H1 (cell line): ENCODE measurements around the gene DPM3. TPM values are rescaled to one million over a fixed set of nuclear protein-coding genes. Genes with fewer than 3 reads are reported as not detected.

Experiments
- ATF3 ChIP-seq: IDR thresholded peaks from 2 replicates; pipeline ENCODE4 v1.6.1; 2011; ENCODE audit warnings: low read depth, mild to moderate bottlenecking, low read length; ENCODE audit not compliant: insufficient read depth
- KDM4A ChIP-seq: IDR thresholded peaks from one replicate; pipeline ENCODE4 v1.7.1; 2012; ENCODE audit warnings: low read depth, mild to moderate bottlenecking, moderate library complexity, low read length, inconsistent platforms; ENCODE audit not compliant: severe bottlenecking
- NRF1 ChIP-seq: IDR thresholded peaks from 2 replicates; pipeline ENCODE4 v1.6.1; 2011; ENCODE audit warnings: mild to moderate bottlenecking, low read depth, low read length, improper control_type of control experiment
- RBBP5 ChIP-seq: IDR thresholded peaks from 2 replicates; pipeline ENCODE4 v1.7.1; 2012; ENCODE audit warnings: low read depth, mild to moderate bottlenecking, inconsistent platforms, low read length, moderate library complexity, borderline replicate concordance
- RFX5 ChIP-seq: IDR thresholded peaks from 2 replicates; pipeline ENCODE4 v1.6.1; 2011; ENCODE audit warnings: low read depth, low read length, improper control_type of control experiment, borderline replicate concordance
- TAF7 ChIP-seq: optimal IDR thresholded peaks from 2 replicates; pipeline ENCODE3; 2011; ENCODE audit warnings: low read depth, mild to moderate bottlenecking, inconsistent platforms, low read length, moderate library complexity, borderline replicate concordance
- TEAD4 ChIP-seq: IDR thresholded peaks from 2 replicates; pipeline ENCODE4 v1.6.1; 2012; ENCODE audit warnings: low read depth, low read length, inconsistent platforms, mixed read lengths
- polyA plus RNA-seq, 7 experiments: library from polyadenylated mRNA; depleted of rRNA in 3 of 7; stranded (reverse) in 5 of 7; unstranded in 2 of 7; fragments of >200 nt in 5 of 7; fragments of 200-250 nt in 2 of 7; gene quantifications; 1 replicate in 5 of 7; 2 replicates in 1 of 7; 4 replicates in 1 of 7; pipeline versions ENCODE4 v1.2.1 to v1.2.3, GENCODE V29; 2011 to 2013; ENCODE audit warnings: missing spikeins in 2 of 7, mixed read lengths in 2 of 7
- total RNA-seq: library from RNA; stranded (reverse); fragmentation: NEBNext Ultra II Directional; extraction: Animal tissue kit (Norgen Biotek cat#: 25700); gene quantifications from 2 replicates; pipeline ENCODE4 v1.2.1, GENCODE V29; 2021
- TF ChIP-seq, protein P1 (sequence below): fragments of 300-600 bp; sonication (generic); IDR thresholded peaks from 2 replicates; pipeline ENCODE4 v1.7.1; 2012; ENCODE audit warnings: low read length, moderate library complexity, mild to moderate bottlenecking, inconsistent platforms; ENCODE audit not compliant: insufficient replicate concordance
- TF ChIP-seq, protein P2 (sequence below): IDR thresholded peaks from 2 replicates; pipeline ENCODE4 v1.6.1; 2012; ENCODE audit warnings: low read length, inconsistent platforms

The DPM3 gene
- total and polyA plus RNA-seq, 2 of the 8 experiments (the other 6 are each of a cell fraction or from before 2014, with no cell fraction given), result 44.8 to 227 TPM

DNA sequence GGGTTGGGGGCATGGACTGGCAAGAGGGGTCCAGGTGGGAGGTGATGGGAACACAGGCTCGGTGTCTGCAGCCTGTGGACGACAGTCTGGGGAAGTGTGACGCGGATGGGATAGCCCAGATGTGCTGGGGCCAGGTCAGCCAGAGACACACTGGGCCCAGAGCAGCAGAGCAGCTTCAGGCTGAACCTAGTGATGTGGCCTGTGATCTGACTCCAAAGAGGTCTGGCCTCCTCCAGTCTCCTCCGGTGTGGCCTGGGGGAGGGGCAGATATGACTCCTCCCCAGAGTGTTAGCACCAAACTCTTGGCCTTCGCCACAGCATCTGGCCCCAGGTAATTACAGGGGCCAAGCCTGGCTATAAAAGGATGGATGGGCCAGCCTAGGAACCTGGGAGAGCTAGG, 48.2 kb downstream of the DPM3 start (continued):
- TF ChIP-seq, protein P1, sequence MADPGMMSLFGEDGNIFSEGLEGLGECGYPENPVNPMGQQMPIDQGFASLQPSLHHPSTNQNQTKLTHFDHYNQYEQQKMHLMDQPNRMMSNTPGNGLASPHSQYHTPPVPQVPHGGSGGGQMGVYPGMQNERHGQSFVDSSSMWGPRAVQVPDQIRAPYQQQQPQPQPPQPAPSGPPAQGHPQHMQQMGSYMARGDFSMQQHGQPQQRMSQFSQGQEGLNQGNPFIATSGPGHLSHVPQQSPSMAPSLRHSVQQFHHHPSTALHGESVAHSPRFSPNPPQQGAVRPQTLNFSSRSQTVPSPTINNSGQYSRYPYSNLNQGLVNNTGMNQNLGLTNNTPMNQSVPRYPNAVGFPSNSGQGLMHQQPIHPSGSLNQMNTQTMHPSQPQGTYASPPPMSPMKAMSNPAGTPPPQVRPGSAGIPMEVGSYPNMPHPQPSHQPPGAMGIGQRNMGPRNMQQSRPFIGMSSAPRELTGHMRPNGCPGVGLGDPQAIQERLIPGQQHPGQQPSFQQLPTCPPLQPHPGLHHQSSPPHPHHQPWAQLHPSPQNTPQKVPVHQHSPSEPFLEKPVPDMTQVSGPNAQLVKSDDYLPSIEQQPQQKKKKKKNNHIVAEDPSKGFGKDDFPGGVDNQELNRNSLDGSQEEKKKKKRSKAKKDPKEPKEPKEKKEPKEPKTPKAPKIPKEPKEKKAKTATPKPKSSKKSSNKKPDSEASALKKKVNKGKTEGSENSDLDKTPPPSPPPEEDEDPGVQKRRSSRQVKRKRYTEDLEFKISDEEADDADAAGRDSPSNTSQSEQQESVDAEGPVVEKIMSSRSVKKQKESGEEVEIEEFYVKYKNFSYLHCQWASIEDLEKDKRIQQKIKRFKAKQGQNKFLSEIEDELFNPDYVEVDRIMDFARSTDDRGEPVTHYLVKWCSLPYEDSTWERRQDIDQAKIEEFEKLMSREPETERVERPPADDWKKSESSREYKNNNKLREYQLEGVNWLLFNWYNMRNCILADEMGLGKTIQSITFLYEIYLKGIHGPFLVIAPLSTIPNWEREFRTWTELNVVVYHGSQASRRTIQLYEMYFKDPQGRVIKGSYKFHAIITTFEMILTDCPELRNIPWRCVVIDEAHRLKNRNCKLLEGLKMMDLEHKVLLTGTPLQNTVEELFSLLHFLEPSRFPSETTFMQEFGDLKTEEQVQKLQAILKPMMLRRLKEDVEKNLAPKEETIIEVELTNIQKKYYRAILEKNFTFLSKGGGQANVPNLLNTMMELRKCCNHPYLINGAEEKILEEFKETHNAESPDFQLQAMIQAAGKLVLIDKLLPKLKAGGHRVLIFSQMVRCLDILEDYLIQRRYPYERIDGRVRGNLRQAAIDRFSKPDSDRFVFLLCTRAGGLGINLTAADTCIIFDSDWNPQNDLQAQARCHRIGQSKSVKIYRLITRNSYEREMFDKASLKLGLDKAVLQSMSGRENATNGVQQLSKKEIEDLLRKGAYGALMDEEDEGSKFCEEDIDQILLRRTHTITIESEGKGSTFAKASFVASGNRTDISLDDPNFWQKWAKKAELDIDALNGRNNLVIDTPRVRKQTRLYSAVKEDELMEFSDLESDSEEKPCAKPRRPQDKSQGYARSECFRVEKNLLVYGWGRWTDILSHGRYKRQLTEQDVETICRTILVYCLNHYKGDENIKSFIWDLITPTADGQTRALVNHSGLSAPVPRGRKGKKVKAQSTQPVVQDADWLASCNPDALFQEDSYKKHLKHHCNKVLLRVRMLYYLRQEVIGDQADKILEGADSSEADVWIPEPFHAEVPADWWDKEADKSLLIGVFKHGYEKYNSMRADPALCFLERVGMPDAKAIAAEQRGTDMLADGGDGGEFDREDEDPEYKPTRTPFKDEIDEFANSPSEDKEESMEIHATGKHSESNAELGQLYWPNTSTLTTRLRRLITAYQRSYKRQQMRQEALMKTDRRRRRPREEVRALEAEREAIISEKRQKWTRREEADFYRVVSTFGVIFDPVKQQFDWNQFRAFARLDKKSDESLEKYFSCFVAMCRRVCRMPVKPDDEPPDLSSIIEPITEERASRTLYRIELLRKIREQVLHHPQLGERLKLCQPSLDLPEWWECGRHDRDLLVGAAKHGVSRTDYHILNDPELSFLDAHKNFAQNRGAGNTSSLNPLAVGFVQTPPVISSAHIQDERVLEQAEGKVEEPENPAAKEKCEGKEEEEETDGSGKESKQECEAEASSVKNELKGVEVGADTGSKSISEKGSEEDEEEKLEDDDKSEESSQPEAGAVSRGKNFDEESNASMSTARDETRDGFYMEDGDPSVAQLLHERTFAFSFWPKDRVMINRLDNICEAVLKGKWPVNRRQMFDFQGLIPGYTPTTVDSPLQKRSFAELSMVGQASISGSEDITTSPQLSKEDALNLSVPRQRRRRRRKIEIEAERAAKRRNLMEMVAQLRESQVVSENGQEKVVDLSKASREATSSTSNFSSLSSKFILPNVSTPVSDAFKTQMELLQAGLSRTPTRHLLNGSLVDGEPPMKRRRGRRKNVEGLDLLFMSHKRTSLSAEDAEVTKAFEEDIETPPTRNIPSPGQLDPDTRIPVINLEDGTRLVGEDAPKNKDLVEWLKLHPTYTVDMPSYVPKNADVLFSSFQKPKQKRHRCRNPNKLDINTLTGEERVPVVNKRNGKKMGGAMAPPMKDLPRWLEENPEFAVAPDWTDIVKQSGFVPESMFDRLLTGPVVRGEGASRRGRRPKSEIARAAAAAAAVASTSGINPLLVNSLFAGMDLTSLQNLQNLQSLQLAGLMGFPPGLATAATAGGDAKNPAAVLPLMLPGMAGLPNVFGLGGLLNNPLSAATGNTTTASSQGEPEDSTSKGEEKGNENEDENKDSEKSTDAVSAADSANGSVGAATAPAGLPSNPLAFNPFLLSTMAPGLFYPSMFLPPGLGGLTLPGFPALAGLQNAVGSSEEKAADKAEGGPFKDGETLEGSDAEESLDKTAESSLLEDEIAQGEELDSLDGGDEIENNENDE, result no peak
- TF ChIP-seq NRF1 (no peak), RFX5 (no peak), TAF7 (no peak), KDM4A (no peak), RBBP5 (no peak), ATF3 (no peak), TEAD4 (no peak)
- TF ChIP-seq, protein P2, sequence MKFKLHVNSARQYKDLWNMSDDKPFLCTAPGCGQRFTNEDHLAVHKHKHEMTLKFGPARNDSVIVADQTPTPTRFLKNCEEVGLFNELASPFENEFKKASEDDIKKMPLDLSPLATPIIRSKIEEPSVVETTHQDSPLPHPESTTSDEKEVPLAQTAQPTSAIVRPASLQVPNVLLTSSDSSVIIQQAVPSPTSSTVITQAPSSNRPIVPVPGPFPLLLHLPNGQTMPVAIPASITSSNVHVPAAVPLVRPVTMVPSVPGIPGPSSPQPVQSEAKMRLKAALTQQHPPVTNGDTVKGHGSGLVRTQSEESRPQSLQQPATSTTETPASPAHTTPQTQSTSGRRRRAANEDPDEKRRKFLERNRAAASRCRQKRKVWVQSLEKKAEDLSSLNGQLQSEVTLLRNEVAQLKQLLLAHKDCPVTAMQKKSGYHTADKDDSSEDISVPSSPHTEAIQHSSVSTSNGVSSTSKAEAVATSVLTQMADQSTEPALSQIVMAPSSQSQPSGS, result no peak
